Activated naive CD4-positive, alpha-beta T cell treated with anti-CD3 and anti-CD28 coated beads, Interleukin-2, amount 50 U/mL, for 24 hours (primary cell): ENCODE measurements around the gene KCND3.
A peak's percentile ranks its signal among the peaks of the same experiment; 100 is the strongest.

ENCODE experiments used
- H3K27ac Mint-ChIP-seq: one replicate; pipeline ENCODE4 v1.8.0; 2021; ENCODE audit warnings: mild to moderate bottlenecking, mixed read lengths
- H3K27me3 Mint-ChIP-seq: one replicate; pipeline ENCODE4 v1.8.0; 2021; ENCODE audit warnings: mixed read lengths
- H3K36me3 Mint-ChIP-seq: one replicate; pipeline ENCODE4 v1.8.0; 2021; ENCODE audit warnings: mixed read lengths
- H3K4me1 Mint-ChIP-seq: one replicate; pipeline ENCODE4 v1.8.0; 2021; ENCODE audit warnings: mixed read lengths
- H3K4me3 Mint-ChIP-seq: one replicate; pipeline ENCODE4 v1.8.0; 2021; ENCODE audit warnings: mild to moderate bottlenecking, mixed read lengths
- H3K9me3 Mint-ChIP-seq: one replicate; pipeline ENCODE4 v1.8.0; 2021; ENCODE audit warnings: mixed read lengths

The KCND3 gene

DNA sequence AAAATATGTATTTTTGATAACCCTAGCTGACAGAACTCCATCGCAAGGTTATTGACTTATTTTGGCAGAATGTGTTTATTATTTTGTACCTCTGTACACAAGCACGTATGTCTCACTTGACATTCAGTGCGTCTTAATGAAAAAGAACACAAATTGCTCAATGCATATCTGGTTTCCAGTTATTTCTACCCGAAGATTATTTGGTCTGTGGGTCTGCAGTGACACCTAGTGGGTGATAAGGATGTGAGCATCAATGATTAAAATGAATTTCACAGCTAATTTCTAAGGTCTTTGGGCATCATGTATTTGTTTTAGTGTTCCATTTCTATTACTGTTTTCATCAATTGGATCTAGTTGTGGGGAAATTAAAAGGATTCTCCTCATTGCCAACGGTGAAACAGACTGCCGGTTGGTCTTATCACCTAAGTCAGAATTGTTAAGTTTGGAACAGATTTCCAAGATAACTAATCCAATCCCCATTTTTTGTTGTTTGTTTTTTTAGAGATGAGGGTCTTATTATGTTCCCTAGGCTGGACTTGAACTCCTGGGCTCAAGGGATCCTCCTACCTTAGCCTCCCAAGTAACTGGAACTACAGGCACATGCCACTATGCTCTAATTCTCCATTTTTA, 219.8 kb downstream of the KCND3 start:
- peak overlapping the region; percentile 12 for H3K27ac Mint-ChIP-seq
- H3K9me3 Mint-ChIP-seq = no peaks in the 10 kb centered on the region
- H3K36me3 Mint-ChIP-seq = peaks cover 3% of the 10 kb centered on the region
- H3K4me1 Mint-ChIP-seq = peaks cover 15% of the 10 kb centered on the region
- no peaks in the 10 kb centered on the region for H3K27me3 Mint-ChIP-seq
- no peak overlapping the region for H3K4me3 Mint-ChIP-seq

DNA sequence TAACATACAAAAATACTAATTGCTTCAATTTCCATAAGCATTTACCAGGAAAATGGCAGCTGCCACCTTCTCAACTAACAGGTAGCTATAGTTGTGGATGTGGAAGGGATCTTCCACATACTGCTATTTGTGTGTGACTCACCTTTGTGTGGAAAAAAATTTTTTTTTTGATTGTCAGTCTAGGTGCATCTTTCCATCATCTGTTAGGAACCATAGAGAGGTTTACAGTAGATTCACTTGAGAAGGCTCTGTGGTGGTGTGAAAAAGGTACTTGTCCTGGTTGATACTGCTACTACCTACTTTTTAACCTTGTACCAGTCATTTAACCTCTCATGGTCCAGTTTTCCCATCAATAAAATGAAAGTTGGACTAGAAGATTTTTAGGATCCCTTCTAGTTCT, 220.8 kb downstream of the KCND3 start:
- Mint-ChIP-seq H3K36me3 (peaks cover 4% of the 10 kb centered on the region), H3K27ac (no peak overlapping the region), H3K4me1 (peaks cover 17% of the 10 kb centered on the region), H3K4me3 (no peak overlapping the region), H3K9me3 (no peaks in the 10 kb centered on the region), H3K27me3 (no peaks in the 10 kb centered on the region)

DNA sequence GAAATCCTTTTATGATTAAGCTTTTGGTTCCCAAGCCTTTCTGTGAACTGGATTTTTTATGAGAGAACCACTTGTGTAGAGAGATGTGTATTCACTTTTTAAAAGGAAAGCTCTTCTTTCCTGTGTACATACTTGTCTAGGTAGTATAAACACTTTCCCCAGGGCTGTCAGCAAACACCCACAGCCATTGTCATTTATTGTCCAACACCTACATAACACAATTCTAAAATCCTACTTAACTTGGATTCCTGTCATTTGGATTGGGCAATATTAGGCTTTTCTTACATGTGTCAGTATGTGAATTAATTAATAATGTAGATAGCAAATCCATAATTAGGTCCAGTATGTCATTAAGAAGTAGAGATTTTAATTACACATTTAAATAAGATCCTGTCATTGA, 221.4 kb downstream of the KCND3 start:
- H3K27ac Mint-ChIP-seq = peak overlapping the region; percentile 72
- peaks cover 4% of the 10 kb centered on the region for H3K36me3 Mint-ChIP-seq
- H3K9me3 Mint-ChIP-seq = no peaks in the 10 kb centered on the region
- peaks cover 17% of the 10 kb centered on the region for H3K4me1 Mint-ChIP-seq
- H3K4me3 Mint-ChIP-seq = no peak overlapping the region
- H3K27me3 Mint-ChIP-seq = no peaks in the 10 kb centered on the region

DNA sequence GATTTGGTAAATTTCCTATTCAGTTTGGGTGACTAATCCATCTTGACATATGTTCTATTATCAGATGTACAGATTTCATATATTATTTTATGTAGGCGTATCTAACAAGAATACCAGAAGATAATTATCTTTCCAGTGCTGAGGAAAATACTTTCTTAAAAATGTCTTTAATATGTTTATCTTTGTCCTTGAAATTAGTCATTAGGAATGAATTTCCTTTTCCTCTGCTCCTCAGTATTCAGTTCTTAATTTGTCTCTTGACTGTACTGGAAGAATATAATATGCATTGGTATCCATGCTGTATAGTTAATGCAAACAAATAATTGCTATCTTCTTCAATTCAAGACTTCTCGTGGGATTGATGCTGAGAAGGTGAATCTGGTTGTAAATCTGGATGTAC, 227.1 kb downstream of the KCND3 start:
- Mint-ChIP-seq H3K27me3 (no peaks in the 10 kb centered on the region), H3K4me1 (peaks cover 27% of the 10 kb centered on the region), H3K9me3 (no peaks in the 10 kb centered on the region), H3K4me3 (no peak overlapping the region), H3K27ac (peak overlapping the region; percentile 65), H3K36me3 (peaks cover 23% of the 10 kb centered on the region)

DNA sequence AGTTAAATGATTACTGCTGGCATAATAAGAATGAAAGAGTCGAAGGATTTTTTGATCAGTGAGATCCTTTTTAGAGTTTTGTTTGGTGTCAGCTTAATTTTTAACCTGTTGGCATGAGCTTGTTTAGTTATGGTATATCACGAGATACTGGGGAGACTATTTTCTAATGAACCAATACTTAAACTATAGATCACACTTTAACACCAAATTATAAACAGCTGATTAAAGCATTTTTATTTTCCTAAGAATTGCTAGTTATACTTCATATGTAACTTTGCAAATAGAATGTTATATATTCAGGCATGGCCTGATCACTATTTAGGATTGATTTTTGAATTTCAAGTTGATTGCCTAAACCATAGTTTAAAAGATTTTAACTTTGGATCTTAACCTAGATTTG, 227.8 kb downstream of the KCND3 start:
- H3K27me3 Mint-ChIP-seq = no peaks in the 10 kb centered on the region
- no peak overlapping the region for H3K27ac Mint-ChIP-seq
- H3K36me3 Mint-ChIP-seq = peaks cover 23% of the 10 kb centered on the region
- no peaks in the 10 kb centered on the region for H3K9me3 Mint-ChIP-seq
- no peak overlapping the region for H3K4me3 Mint-ChIP-seq
- H3K4me1 Mint-ChIP-seq = peaks cover 33% of the 10 kb centered on the region

DNA sequence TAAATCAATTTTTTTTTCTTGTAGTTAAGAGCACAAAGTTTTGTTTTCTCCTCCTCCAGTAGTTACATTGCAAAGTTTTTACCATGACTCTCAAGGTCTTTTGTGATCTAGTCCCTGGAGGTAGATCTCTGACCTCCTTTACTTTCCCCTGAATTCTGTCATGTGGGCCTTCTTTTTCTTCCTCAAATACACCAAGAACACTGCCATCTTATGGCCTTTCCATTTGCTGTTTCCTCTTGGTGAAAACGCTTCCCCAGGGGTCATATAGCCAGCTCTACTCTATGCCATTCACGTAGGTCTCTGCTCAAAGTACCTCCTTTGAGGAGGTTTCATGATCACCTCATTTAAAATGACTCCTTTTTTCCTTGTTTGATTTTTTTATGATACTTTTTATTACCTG, 231.1 kb downstream of the KCND3 start:
- peak overlapping the region; percentile 87 for H3K27ac Mint-ChIP-seq

DNA sequence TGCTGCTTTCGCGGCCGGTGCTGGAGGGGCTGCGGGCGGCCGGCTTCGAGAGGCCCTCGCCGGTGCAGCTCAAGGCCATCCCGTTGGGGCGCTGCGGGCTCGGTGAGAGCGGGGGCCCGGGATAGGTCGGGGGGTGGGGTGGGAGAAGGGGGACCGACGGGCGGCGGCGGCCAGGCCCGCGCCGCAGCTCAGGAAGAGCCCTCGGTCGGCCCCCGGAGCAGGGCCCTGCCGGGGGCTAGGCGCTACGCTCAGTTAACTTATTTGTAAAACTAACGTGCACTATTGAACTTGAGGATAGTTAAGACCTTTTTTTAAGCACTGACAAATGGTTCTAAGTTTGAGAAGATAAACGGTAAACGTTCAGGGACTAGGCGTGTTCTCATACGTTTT, 233.3 kb downstream of the KCND3 start:
- peaks cover 48% of the 10 kb centered on the region for H3K4me1 Mint-ChIP-seq
- peak overlapping the region; percentile 99 for H3K27ac Mint-ChIP-seq
- peaks cover 8% of the 10 kb centered on the region for H3K36me3 Mint-ChIP-seq
- H3K4me3 Mint-ChIP-seq = peak overlapping the region; percentile 96
- no peaks in the 10 kb centered on the region for H3K9me3 Mint-ChIP-seq
- no peaks in the 10 kb centered on the region for H3K27me3 Mint-ChIP-seq

More for the DNA sequence above, 231.1 kb downstream of the KCND3 start:
- peaks cover 19% of the 10 kb centered on the region for H3K36me3 Mint-ChIP-seq
- H3K4me1 Mint-ChIP-seq = peaks cover 48% of the 10 kb centered on the region
- H3K4me3 Mint-ChIP-seq = peak overlapping the region; percentile 79
- H3K27me3 Mint-ChIP-seq = no peaks in the 10 kb centered on the region
- H3K9me3 Mint-ChIP-seq = no peaks in the 10 kb centered on the region

DNA sequence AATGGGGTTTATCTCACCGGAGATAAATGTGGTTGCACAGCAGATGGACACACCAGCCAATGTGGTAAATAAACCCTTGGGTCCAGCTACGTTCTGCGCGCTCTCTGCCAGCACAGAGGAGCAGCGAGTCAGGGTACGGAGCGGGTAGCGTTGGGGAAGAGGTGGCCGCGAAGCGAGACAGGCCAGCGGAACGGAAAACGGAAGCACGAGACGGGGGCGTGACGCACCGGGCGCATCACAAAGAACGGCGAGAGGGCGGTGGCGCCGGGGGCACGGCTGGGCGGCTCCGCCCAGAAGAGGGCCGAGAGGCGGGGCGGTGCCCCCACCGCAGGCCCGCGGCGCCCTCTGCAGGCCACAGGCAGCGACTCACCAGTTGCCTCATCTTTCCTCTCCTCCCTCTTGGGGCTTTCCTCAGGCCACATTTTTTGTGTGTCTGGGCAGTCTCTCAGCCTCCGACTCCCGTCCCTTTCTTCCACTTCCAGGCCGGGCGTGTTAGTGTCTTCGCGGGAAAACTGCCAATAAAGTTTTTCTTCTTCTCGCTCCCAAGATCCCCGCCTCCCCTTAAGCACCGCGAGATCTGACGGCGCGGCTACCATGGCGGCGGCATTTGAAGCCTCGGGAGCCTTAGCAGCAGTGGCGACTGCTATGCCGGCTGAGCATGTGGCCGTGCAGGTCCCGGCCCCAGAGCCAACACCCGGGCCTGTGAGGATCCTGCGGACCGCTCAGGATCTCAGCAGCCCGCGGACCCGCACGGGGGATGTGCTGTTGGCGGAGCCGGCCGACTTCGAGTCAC, 233.9 kb downstream of the KCND3 start, which contains the start of gene DDX20:
Gene DDX20, plus strand, starts transcription at position 571 of the 793 bp plus-strand sequence. Its CDS starts 24 bp downstream, at position 595.
- H3K27me3 Mint-ChIP-seq = no peaks in the 10 kb centered on the region

DNA sequence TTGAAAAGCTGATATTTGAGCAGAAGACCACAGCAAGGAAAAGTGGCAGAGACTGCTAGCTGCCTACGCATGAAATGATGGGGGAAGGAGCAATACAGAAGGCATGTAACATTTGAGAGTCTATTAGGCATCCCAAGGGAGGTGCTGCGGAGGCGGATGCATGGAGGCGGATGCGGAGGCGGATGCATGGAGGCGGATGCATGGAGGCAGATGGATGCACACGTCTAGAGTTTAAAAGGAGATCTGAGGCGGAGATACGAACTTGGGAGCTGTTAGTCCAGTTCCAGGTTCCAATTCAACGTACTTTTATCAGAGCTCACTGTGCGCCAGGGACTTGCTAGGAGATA, 234.5 kb downstream of the KCND3 start:
- H3K36me3 Mint-ChIP-seq = peaks cover 8% of the 10 kb centered on the region
- H3K4me3 Mint-ChIP-seq = peak overlapping the region; percentile 96
- H3K27ac Mint-ChIP-seq = peak overlapping the region; percentile 95
- H3K4me1 Mint-ChIP-seq = peaks cover 41% of the 10 kb centered on the region
- H3K9me3 Mint-ChIP-seq = no peaks in the 10 kb centered on the region
- H3K27me3 Mint-ChIP-seq = no peaks in the 10 kb centered on the region

More for the DNA sequence above, 233.9 kb downstream of the KCND3 start, which contains the start of gene DDX20:
- Mint-ChIP-seq H3K9me3 (no peaks in the 10 kb centered on the region), H3K4me3 (peak within 1 kb of the TSS; percentile 96), H3K36me3 (peaks cover 8% of the 10 kb centered on the region), H3K4me1 (peaks cover 44% of the 10 kb centered on the region), H3K27ac (peak within 1 kb of the TSS; percentile 99)

DNA sequence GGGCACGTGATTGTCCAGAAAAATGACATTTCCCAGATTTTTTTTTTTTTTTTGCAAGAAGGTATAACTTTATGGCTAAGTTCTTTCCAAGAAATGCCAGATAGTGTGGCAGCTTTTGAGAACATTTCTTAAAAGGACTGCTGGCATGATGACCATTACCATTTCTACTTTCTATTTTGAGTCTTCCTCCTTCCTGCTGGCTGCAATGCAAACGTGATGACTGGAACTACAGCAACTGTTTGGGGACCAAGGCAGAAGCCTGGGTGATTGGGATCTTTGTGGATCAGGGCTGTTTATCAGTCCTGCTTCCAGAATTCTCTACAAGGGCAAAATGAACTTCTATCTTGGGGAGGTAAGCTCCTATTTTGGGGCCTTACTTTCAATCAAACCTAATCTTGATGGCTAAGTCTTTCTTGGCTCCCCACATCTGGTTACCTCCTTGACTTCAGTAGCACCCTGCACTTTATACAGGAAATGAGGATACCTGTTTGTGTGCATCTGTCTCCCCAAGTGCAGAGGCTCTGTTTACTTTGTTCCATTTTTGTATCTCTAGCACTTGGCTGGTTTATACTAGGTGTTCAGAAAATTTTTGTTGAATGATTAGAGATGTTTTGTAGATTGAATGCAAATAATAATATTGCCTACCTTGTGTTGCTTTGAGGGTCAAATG, 237.4 kb downstream of the KCND3 start:
- Mint-ChIP-seq H3K4me3 (no peak overlapping the region), H3K36me3 (no peaks in the 10 kb centered on the region), H3K27ac (no peak overlapping the region), H3K27me3 (no peaks in the 10 kb centered on the region), H3K9me3 (no peaks in the 10 kb centered on the region), H3K4me1 (peaks cover 22% of the 10 kb centered on the region)

DNA sequence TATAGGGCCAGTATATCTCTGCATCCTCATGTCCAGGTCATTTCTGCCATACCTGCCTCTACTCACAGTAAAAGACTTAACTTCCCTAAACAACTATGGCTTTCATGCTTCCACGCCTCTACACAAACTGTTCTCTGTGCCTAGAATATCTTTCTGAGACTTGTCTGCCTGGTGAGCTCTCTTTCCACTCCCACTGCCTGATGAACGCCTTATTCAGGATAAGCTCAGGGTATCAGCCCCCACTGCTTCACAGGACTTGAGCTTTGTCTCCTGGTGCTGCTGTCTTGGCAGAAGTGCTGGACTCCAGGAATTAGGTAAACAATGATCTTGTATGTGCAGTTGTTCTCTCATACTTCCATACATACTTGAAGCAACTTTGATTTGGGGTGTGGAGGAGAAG, 238.6 kb downstream of the KCND3 start:
- no peak overlapping the region for H3K4me3 Mint-ChIP-seq
- no peaks in the 10 kb centered on the region for H3K36me3 Mint-ChIP-seq
- peaks cover 14% of the 10 kb centered on the region for H3K4me1 Mint-ChIP-seq
- no peaks in the 10 kb centered on the region for H3K9me3 Mint-ChIP-seq
- no peaks in the 10 kb centered on the region for H3K27me3 Mint-ChIP-seq
- no peak overlapping the region for H3K27ac Mint-ChIP-seq

DNA sequence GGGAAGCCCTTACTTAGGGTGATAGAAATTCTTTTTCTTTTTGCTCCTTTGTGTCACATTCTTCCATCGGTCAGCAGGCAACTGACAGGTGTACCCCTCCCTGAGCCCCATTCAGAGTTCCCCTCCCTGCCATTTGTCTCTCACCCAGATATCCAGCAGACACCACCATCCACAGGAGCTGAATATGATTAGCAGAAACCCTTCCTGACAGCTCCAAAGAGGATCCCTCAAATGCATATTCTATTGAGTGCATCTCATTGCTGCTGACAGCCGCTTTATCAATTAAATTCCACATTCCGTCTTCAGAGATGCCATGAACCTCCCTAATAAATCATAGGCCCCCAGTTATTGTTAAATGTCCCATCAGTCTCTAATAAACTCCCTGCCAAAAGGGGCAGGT, 239.8 kb downstream of the KCND3 start:
- H3K9me3 Mint-ChIP-seq = no peaks in the 10 kb centered on the region
- no peaks in the 10 kb centered on the region for H3K27me3 Mint-ChIP-seq
- H3K4me1 Mint-ChIP-seq = peaks cover 8% of the 10 kb centered on the region
- no peak overlapping the region for H3K4me3 Mint-ChIP-seq
- no peak overlapping the region for H3K27ac Mint-ChIP-seq
- no peaks in the 10 kb centered on the region for H3K36me3 Mint-ChIP-seq

DNA sequence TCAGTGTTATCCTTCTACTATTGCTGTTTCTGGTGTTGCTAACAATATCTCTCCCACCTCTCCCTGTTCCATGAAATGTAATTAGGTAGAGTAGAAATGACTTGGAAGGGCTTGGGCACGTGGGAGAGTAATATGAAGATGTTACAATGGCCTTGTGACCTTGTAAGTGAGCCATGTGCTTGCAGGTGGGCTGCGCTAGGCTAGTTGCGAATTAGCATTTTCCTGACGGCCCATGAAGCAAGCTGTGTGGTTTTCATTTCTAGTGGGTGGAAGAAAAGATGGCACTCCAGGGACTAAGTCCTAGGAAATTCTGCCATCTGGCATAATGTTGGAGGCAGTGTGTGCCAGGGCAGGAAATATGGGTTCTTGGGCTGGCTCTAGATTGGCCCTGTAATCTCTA, 241.5 kb downstream of the KCND3 start:
- no peak overlapping the region for H3K27ac Mint-ChIP-seq
- no peak overlapping the region for H3K4me3 Mint-ChIP-seq
- no peaks in the 10 kb centered on the region for H3K27me3 Mint-ChIP-seq
- H3K4me1 Mint-ChIP-seq = no peaks in the 10 kb centered on the region
- H3K9me3 Mint-ChIP-seq = no peaks in the 10 kb centered on the region
- no peaks in the 10 kb centered on the region for H3K36me3 Mint-ChIP-seq

DNA sequence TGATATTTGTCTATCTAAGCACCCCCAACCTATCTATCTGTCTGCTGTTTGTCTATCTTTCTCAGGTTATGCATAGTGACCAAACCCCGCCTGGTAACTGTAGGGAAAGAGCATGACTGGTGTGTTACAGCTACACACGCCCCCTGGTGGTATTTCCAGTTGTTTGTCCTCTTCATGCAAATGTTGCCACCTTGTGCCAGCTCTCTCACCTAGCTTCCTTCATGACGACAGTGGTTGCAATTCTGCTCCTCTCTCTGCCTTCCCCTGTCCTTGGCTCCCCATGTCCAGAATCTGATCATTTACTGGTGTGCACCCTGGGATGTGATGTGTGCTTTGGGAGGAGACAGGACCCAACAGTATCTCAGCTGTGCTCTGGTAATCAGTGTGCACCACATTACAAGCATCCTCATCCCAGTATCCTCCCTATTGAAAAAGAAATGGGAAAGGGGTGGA, 242.2 kb downstream of the KCND3 start:
- no peak overlapping the region for H3K4me3 Mint-ChIP-seq
- no peaks in the 10 kb centered on the region for H3K4me1 Mint-ChIP-seq
- H3K27ac Mint-ChIP-seq = no peak overlapping the region
- no peaks in the 10 kb centered on the region for H3K27me3 Mint-ChIP-seq
- no peaks in the 10 kb centered on the region for H3K9me3 Mint-ChIP-seq
- H3K36me3 Mint-ChIP-seq = no peaks in the 10 kb centered on the region

DNA sequence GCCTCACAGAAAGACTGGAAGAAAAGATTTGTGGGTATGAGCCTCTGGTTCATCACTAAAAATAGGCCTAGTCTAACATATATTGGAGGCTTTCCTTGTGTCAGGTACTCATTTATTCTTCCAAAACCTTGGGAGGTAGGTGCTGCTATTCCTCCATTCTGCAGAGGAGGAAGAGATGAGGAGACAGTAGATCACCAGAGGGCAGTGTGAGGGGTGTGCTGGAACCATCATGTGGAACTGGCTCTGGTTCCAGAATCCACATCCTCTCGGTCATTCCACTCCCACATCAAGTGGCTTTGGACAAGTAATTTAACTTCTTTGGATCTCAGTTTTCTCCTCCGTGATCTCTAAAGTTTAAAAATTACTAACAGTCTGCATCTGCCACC, 242.9 kb downstream of the KCND3 start:
- Mint-ChIP-seq H3K4me3 (no peak overlapping the region), H3K27ac (no peak overlapping the region), H3K9me3 (no peaks in the 10 kb centered on the region), H3K36me3 (no peaks in the 10 kb centered on the region), H3K4me1 (no peaks in the 10 kb centered on the region), H3K27me3 (peaks cover 1% of the 10 kb centered on the region)
